Posterior vena cava (tissue), 2 donors: Measurements from ENCODE around the gene TP53BP1. TPM values are rescaled to one million over a fixed set of nuclear protein-coding genes. Genes with fewer than 3 reads are reported as not detected.
"Not testable (repeated sequence)": the region's sequence is repeated elsewhere in the genome, so short reads cannot be mapped to it uniquely, and the experiment has no call there.

ENCODE experiments used
- DNase-seq: peaks from one replicate; pipeline ENCODE4 v3.0.0-alpha.2; 2020; ENCODE audit warnings: low spot score
- intact Hi-C, 2 donors: fragments of 100-400 bp; cut with DNase I; formaldehyde crosslinking; loops; one replicate each; pipeline versions ENCODE4 v1.14.1 to v1.14.2; 2022 to 2023
- long read RNA-seq, 2 donors: library from polyadenylated mRNA; unstranded; transcript quantifications; one replicate each; pipeline ENCODE4 v2.0.0, GENCODE V29; 2020 to 2021
- total RNA-seq, 2 donors: library from RNA; stranded (reverse); fragmentation: NEBNext Ultra II Directional; extraction: Animal tissue kit (Norgen Biotek cat#: 25700); gene quantifications; one replicate each; pipeline ENCODE4 v1.2.1, GENCODE V29; 2021
- donor health status: DM: yes; HTN: yes; CAD: no.
- donor health status: DM: yes; HTN: yes; CAD: no.

The TP53BP1 gene
- total RNA-seq, result 10 to 100 TPM; 30.5 to 35.7 TPM
- long read RNA-seq, donor 1, partial matches to known transcripts, result 2 of 12 reads
- long read RNA-seq, donor 1, other reads (novel, unspliced or antisense), result 9 of 12 reads
- long read RNA-seq, donor 2, partial matches to known transcripts, result 10 of 16 reads
- long read RNA-seq, donor 2, other reads (novel, unspliced or antisense), result 6 of 16 reads

- peak; percentile 99 for DNase-seq
- intact Hi-C loops, result no loop called here
Observed at GRCh38 chr15:43492673-43493601, at the start of gene TP53BP1. TP53BP1 (minus strand) TSS chr15:43493156; CDS start chr15:43493043, 113 bp downstream.

GRCh38 chr15:43541785-43542184 lies 48.8 kb upstream of the TP53BP1 start:
- intact Hi-C loops, result no loop called here
- no peak for DNase-seq

DNA sequence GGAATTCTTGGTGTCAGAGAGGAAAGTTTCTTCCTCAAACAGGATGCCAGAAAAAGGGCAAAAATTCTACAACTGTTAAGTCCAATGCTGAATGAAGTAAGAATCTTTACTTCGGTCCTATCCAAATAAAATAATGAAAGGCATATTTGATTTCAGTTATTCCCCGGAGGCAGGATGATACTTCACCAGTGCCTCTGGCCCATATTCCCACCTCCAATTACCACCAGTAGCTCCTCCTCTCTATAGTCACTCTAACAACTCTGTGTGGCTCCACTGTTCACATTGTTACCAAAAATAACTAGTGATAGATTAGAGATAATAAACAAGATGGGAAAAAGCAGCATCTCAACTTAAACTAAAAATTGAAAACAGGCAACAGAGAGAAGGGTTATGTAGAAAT lies 45.1 kb upstream of the TP53BP1 start:
- intact Hi-C loops, result no loop called here
- DNase-seq, result peak; percentile 1

GRCh38 chr15:43534897-43535296 lies 41.9 kb upstream of the TP53BP1 start:
- DNase-seq, result no peak
- intact Hi-C loops, result no loop called here

DNA sequence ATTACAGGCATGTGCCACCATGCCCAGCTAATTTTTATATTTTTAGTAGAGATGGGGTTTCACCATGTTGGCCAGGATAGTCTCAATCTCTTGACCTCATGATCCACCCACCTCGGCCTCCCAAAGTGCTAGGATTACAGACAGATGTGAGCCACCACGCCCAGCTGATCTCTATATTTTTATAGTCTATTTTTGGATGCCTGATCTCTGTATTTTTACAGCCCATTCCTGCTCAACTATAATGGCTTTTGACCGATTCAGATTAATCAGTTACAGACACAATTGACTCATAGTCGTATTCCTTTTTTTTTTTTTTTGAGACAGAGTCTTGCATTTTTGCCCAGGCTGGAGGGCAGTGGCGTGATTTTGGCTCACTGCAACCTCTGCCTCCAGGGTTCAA lies 39.9 kb upstream of the TP53BP1 start:
- DNase-seq, intact Hi-C loops: not testable (repeated sequence)

DNA sequence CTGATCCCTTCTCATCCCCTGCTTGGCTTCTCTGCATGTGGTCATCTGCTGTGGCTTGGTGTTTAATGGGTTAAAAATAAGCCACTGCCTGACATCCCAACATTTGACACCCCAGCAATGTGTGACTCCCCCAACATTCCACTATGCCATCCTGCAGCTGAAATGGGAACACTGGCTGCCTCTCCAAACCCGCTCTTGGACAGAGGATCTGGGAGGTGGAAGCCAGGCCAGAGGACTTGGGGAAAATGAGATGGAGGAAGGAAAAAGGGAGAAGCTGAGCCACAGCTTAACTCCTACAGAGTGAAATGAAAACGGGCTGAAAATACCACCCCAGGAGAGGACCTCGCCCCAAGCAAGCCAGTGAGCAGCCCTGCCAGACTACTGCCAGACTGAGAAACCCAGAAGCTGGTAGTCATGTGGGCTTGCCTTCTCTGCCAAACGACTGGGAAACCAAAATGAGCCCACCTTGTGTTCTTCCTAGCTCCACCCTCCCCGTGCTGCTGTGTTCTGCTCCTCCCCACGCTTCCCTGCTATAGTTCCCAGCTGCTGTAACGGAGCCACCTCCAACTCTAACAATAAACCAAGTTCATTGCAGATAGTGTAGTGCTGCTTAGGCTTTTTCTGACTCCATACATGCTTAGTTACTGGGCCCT lies 38.2 kb upstream of the TP53BP1 start:
- intact Hi-C loops, result no loop called here
- no peak for DNase-seq

DNA sequence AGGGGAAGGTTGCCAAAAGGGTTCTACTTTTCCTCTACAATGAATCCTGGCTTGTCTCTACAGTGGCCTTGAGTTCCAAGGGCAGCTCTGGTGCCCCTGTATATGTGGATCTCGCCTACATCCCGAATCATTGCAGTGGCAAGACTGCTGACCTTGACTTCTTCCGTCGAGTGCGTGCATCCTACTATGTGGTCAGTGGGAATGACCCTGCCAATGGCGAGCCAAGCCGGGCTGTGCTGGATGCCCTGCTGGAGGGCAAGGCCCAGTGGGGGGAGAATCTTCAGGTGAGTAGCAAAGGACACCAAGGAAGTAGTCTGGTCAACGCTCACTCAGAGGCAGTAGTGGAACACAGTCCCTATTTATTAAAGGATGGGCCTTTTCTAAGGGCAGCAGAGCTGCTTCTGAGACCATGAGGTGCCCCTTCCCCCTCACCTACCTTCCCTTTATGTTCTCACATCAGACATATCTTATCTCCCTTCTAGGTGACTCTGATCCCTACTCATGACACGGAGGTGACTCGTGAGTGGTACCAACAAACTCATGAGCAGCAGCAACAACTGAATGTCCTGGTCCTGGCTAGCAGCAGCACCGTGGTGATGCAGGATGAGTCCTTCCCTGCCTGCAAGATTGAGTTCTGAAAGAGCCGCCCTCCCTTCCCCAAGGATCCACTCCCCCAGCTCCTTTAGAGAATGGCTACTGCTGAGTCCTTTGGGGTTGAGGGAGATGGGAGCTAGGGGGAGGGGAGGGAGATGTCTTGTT lies 36.8 kb upstream of the TP53BP1 start:
- DNase-seq, result no peak
- intact Hi-C loops, result no loop called here

DNA sequence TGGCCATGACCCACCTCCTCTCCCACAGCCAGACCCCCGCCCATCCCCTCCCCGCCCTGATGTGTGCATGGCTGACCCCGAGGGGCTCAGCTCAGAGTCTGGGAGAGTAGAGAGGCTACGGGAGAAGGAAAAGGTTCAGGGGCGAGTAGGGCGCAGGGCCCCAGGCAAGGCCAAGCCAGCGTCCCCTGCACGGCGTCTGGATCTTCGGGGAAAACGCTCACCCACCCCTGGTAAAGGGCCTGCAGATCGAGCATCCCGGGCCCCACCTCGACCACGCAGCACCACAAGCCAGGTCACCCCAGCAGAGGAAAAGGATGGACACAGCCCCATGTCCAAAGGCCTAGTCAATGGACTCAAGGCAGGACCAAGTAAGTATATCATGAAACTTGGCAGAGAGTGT lies 36.2 kb upstream of the TP53BP1 start:
- intact Hi-C loops, result no loop called here
- no peak for DNase-seq

GRCh38 chr15:43528542-43529007 lies 35.6 kb upstream of the TP53BP1 start:
- intact Hi-C loops, result no loop called here
- DNase-seq, result no peak

DNA sequence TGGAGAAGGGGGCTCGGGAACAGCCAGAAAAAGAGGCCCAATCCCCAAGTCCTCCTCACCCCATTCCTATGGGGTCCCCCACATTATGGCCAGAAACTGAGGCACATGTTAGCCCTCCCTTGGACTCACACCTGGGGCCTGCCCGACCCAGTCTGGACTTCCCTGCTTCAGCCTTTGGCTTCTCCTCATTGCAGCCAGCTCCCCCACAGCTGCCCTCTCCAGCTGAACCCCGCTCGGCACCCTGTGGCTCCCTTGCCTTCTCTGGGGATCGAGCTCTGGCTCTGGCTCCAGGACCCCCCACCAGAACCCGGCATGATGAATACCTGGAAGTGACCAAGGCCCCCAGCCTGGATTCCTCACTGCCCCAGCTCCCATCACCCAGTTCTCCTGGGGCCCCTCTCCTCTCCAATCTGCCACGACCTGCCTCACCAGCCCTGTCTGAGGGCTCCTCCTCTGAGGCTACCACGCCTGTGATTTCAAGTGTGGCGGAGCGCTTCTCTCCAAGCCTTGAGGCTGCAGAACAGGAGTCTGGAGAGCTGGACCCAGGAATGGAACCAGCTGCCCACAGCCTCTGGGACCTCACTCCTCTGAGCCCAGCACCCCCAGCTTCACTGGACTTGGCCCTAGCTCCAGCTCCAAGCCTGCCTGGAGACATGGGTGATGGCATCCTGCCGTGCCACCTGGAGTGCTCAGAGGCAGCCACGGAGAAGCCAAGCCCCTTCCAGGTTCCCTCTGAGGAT lies 35.0 kb upstream of the TP53BP1 start:
- intact Hi-C loops, result no loop called here
- no peak for DNase-seq

- DNase-seq, result no peak
- intact Hi-C loops, result no loop called here
Observed at GRCh38 chr15:43527016-43527801, 34.3 kb upstream of the TP53BP1 start.

DNA sequence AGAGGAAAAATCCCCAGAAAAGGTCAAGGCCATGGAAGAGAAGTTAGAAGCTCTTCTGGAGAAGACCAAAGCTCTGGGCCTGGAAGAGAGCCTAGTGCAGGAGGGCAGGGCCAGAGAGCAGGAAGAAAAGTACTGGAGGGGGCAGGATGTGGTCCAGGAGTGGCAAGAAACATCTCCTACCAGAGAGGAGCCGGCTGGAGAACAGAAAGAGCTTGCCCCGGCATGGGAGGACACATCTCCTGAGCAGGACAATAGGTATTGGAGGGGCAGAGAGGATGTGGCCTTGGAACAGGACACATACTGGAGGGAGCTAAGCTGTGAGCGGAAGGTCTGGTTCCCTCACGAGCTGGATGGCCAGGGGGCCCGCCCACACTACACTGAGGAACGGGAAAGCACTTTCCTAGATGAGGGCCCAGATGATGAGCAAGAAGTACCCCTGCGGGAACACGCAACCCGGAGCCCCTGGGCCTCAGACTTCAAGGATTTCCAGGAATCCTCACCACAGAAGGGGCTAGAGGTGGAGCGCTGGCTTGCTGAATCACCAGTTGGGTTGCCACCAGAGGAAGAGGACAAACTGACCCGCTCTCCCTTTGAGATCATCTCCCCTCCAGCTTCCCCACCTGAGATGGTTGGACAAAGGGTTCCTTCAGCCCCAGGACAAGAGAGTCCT lies 33.4 kb upstream of the TP53BP1 start:
- intact Hi-C loops, result no loop called here
- DNase-seq, result no peak

GRCh38 chr15:43525131-43525530 lies 32.2 kb upstream of the TP53BP1 start:
- DNase-seq, result no peak
- intact Hi-C loops, result no loop called here

- DNase-seq, result no peak
- intact Hi-C loops, result no loop called here
Observed at GRCh38 chr15:43524254-43524845, 31.4 kb upstream of the TP53BP1 start.

GRCh38 chr15:43523646-43524045 lies 30.7 kb upstream of the TP53BP1 start:
- intact Hi-C loops, result no loop called here
- no peak for DNase-seq

DNA sequence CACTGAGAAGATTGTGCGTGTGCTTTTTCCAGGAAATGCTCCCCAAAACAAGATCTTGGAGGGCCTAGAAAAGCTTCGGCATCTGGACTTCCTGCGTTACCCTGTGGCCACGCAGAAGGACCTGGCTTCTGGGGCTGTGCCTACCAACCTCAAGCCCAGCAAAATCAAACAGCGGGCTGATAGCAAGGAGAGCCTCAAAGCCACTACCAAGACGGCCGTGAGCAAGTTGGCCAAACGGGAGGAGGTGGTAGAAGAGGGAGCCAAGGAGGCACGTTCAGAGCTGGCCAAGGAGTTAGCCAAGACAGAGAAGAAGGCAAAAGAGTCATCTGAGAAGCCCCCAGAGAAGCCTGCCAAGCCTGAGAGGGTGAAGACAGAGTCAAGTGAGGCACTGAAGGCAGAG lies 29.3 kb upstream of the TP53BP1 start:
- intact Hi-C loops, result no loop called here

DNA sequence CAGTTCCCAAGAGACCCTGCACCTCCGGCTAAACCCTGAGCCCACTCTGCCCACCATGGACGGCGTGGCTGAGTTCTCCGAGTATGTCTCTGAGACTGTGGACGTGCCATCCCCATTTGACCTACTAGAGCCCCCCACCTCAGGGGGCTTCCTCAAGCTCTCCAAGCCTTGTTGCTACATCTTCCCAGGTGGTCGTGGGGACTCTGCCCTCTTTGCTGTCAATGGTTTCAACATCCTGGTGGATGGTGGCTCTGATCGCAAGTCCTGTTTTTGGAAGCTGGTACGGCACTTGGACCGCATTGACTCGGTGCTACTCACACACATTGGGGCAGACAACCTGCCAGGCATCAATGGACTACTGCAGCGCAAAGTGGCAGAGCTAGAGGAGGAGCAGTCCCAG lies 28.5 kb upstream of the TP53BP1 start:
- no peak for DNase-seq
- intact Hi-C loops, result no loop called here

More for the DNA sequence above, 29.3 kb upstream of the TP53BP1 start:
- no peak for DNase-seq
